H1 (cell line): ENCODE data around the gene SPOCK1. TPM values are rescaled to one million over a fixed set of nuclear protein-coding genes. Genes with fewer than 3 reads are reported as not detected.

Experiments used
- ATF2 ChIP-seq: IDR thresholded peaks from 2 replicates; pipeline ENCODE4 v1.6.1; 2012; ENCODE audit warnings: low read length, inconsistent platforms
- polyA plus RNA-seq, 7 experiments: library from polyadenylated mRNA; depleted of rRNA in 3 of 7; stranded (reverse) in 5 of 7; unstranded in 2 of 7; fragments of >200 nt in 5 of 7; fragments of 200-250 nt in 2 of 7; gene quantifications; 1 replicate in 5 of 7; 2 replicates in 1 of 7; 4 replicates in 1 of 7; pipeline versions ENCODE4 v1.2.1 to v1.2.3, GENCODE V29; 2011 to 2013; ENCODE audit warnings: missing spikeins in 2 of 7, mixed read lengths in 2 of 7
- total RNA-seq: library from RNA; stranded (reverse); fragmentation: NEBNext Ultra II Directional; extraction: Animal tissue kit (Norgen Biotek cat#: 25700); gene quantifications from 2 replicates; pipeline ENCODE4 v1.2.1, GENCODE V29; 2021

Gene SPOCK1
- total and polyA plus RNA-seq, 2 of the 8 experiments (the other 6 are each of a cell fraction or from before 2014, with no cell fraction given): 6.9 to 18.1 TPM

- no peak for TF ChIP-seq ATF2
These were observed 340.4 kb downstream of the SPOCK1 start (continued) for GRCh38 chr5:137158691-137159090.
